NCI-H2196 (cell line): ENCODE results near the gene TMEM214.

Experiments used
- DNase-seq: peaks from one replicate; lab custom pipeline; 2025; ENCODE audit not compliant: unreplicated experiment; lab: John Stamatoyannopoulos, UW

Gene TMEM214, protein sequence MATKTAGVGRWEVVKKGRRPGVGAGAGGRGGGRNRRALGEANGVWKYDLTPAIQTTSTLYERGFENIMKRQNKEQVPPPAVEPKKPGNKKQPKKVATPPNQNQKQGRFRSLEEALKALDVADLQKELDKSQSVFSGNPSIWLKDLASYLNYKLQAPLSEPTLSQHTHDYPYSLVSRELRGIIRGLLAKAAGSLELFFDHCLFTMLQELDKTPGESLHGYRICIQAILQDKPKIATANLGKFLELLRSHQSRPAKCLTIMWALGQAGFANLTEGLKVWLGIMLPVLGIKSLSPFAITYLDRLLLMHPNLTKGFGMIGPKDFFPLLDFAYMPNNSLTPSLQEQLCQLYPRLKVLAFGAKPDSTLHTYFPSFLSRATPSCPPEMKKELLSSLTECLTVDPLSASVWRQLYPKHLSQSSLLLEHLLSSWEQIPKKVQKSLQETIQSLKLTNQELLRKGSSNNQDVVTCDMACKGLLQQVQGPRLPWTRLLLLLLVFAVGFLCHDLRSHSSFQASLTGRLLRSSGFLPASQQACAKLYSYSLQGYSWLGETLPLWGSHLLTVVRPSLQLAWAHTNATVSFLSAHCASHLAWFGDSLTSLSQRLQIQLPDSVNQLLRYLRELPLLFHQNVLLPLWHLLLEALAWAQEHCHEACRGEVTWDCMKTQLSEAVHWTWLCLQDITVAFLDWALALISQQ

GRCh38 chr2:27032495-27033252 is at the start of gene TMEM214:
TSS of gene TMEM214 (plus strand) at chr2:27032965. CDS start at chr2:27033016, 51 bp downstream.
- peak; percentile 84 for DNase-seq

- DNase-seq: no peak
These were observed 49.0 kb upstream of the TMEM214 start for GRCh38 chr2:26983746-26984145.

- no peak for DNase-seq
These were observed 47.0 kb upstream of the TMEM214 start for GRCh38 chr2:26985807-26986206.

DNA sequence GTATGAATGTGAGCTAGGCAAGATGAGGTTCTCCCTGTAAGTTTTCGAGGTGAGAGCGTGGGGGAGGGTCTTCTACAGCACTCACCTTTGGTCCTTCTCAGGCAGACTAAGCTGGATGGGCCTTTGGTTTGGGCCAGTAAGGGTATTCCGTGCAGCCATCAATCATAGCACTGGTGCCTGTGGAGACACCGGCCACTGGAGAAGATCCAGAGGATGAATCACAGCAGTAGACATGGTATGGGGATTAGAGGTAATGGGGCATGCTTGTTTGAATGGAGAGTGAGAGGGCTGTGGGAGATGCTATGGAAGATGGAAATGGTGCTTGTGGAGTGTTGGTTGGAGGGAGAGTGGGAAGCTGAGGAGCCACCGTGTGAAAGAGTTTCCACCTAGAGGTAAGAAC is 46.2 kb upstream of the TMEM214 start:
- DNase-seq: no peak

GRCh38 chr2:26988058-26988860 is 44.5 kb upstream of the TMEM214 start:
- no peak for DNase-seq

DNA sequence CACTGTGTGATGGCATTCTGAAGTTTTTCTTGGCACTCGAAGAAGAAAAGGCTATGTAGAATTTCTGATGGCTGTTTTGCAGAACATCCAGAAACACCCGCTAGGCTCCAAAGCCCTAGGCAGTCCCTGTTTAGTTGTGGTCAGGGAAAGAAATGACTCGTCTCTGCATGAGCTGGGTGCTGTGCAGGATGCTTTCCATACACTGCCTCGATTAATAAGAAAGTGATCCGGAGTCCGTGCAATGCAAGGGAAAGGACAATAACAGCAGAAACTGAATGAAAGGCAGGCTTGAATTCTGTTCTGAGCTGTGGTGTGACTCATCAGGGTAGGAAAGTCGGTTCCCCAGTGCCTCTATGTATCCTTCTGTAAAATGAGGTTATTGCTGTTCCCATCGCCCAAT is 43.6 kb upstream of the TMEM214 start:
- no peak for DNase-seq

DNA sequence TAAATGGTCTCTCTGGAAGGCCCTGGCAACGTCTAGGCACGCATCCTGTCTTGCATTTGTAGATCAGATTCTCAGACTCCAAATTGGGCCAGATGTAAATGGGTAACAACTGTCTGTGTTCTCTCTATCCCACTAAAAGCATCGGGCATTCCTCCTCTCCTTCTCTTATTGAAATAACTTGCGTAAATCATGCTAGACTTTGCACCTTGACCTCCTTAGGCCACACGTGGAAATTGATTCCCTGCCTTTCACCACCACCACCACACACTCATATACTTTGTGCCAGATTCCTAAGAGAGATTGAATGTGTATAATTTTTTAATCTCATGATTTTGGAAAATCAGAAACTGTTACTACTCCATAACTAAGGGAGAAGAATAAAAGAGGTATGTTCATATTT is 41.0 kb upstream of the TMEM214 start:
- no peak for DNase-seq

GRCh38 chr2:26993768-26994167 is 39.0 kb upstream of the TMEM214 start:
- no peak for DNase-seq

DNA sequence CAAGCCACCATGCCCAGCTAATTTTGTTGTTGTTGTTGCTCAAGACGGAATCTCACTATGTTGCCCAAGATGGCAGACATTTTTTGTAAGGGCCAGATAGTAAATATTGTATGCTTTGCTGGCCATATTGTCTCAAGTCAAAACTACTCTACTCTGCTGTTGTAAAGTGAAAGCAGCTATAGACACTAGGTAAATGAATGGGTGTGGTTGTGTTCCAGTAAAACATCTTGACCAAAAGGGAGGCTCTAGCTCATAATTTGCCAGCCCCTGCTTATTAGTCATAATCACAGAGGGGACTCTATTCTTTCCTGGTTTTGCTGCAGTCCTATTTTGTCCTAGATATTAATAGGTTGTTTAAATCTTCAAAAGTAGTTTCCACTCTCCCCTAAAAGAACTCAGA is 37.8 kb upstream of the TMEM214 start:
- no peak for DNase-seq

- DNase-seq: no peak
These were observed 35.4 kb upstream of the TMEM214 start for GRCh38 chr2:26997394-26997793.

- DNase-seq: no peak
These were observed 34.4 kb upstream of the TMEM214 start for GRCh38 chr2:26998323-26998722.

DNA sequence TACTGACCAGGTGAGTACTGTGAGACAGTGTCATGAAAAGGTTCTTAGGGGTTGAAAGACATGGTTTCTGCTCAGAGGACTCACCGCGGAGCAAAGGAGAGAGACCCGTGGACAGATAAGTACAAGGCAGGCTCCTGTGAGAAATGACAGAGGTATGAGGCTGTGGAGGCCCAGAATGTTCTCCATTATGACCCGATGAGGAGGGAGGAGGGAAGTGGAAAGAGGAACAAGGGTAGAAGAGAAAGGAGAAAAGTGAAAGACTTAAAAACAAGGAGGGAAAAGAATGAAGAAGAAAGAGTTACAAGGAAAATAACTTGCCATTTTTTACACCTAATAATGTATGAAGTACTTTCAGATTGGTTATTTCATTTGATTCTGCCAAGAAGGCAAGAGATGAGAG is 32.5 kb upstream of the TMEM214 start:
- DNase-seq: no peak

DNA sequence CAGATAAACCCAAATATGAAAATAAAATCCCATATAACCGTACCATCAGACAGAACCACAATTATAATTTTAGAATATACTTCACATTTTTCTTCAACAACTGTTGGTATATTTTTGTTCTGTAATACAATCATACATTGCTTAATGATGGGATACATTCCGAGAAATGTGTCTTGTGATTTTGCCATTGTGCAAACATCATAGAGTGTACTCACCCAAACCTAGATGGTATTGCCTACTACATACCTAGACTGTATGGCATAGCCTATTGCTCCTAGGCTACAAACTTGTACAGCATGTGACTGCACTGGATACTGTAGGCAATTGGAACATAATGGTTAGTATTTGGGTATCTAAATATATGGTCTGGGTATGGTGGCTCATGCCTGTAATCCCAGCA is 31.8 kb upstream of the TMEM214 start:
- no peak for DNase-seq

- no peak for DNase-seq
These were observed 30.8 kb upstream of the TMEM214 start for GRCh38 chr2:27001950-27002349.

GRCh38 chr2:27003007-27003406 is 29.8 kb upstream of the TMEM214 start:
- DNase-seq: no peak

DNA sequence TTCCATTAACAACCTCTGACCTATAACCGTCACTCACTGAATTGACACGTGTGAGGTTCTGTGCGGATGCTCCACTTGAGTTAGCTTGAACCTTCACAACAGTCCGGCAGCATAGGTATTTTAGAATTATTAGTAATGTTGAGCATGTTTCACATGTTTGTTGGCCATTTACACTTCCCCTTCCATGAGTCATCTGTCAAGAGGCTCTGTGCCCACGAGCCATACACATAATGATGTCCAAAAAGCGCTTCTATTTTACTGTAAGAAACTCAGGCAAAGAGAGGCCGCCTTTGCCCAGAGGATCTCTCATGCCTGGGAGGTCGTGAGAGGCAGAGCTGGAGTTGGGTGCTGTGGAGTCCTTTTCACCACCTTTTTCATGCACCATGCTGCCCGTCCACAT is 28.9 kb upstream of the TMEM214 start:
- DNase-seq: no peak

GRCh38 chr2:27006602-27007415 is 26.0 kb upstream of the TMEM214 start:
- no peak for DNase-seq

DNA sequence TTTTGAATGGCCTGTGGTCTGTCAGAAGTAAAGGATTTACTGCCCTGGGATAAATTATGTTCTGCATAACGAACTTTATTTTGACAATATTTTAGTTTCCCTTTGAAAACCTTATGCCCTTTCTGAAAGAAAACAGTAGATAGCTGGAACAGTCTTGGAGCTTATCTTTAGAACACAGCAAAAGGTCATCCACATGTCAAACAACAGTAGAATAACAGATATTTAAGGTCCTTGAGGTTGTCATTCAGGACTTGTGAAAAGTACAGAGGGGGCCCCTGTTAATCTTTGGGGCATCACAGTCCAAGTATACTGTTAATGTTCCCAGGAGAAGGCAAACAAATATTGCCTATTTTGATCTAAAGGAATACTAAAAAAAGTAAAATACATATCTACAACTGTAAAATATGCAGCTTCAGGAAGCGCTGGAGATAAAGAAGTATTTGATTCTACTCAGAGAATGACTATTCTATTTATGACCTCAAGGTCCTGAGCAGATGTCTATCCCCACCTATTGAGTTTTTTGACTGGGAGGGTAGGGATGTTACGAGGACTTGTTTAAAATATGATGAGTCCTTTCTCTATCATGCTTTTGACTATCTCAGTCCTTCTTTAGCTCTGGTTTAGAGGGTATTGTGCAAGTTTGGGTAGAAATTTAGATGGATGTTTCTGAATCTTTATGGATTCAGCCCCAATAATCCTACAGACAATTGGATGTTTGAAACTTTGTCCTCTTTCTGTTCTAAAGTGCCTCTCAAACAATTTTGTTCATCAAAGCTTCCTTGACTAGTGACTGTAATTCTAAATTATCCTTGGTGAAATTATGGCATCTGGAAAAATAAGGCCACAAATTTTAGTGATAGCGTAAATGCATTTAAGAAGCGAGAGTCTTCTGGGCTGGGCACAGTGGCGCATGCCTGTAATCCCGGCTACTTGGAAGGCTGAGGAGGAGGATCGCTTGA is 25.1 kb upstream of the TMEM214 start:
- no peak for DNase-seq

GRCh38 chr2:27008678-27009077 is 24.1 kb upstream of the TMEM214 start:
- no peak for DNase-seq
